Hematopoietic multipotent progenitor cell treated with erythropoietin and hydrocortisone succinate and interleukin-3 and kit ligand, for 17 days (in vitro differentiated cells): ENCODE data around the gene RPRD1B.

ENCODE experiments used
- DNase-seq: peaks from one replicate; pipeline ENCODE4 v3.0.0-alpha.2; 2015; ENCODE audit warnings: low spot score

Gene RPRD1B

GRCh38 chr20:38136421-38137245, 103.1 kb downstream of the RPRD1B start:
- no peak for DNase-seq

DNA sequence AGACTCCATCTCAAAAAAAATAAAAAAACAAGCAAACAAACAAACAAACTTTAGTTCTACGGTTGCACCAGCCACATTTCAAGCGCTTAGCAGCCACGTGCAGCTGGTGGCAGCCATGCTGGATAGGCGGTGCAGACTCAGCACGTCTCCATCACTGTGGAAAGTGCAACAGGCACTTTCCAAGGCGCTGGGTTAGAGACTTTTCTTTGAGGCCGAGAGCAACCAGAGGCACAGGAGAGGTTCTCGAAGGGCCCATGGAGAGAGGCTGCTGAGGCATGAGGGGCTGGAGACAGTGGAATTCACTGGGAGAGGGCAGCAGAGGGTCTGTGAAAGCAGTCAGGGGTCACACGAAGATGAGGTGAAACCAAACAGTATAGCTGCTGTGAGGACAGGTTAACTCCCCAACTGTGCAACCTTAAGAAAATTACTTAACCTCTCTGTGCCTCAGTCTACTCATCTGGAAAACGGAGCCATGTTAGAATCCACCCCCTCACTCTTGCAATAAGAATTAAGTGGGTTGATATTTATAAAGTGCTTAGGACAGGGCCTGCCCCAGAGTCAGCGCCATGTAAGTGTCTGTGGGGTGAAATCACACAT, 104.0 kb downstream of the RPRD1B start:
- DNase-seq = no peak

DNA sequence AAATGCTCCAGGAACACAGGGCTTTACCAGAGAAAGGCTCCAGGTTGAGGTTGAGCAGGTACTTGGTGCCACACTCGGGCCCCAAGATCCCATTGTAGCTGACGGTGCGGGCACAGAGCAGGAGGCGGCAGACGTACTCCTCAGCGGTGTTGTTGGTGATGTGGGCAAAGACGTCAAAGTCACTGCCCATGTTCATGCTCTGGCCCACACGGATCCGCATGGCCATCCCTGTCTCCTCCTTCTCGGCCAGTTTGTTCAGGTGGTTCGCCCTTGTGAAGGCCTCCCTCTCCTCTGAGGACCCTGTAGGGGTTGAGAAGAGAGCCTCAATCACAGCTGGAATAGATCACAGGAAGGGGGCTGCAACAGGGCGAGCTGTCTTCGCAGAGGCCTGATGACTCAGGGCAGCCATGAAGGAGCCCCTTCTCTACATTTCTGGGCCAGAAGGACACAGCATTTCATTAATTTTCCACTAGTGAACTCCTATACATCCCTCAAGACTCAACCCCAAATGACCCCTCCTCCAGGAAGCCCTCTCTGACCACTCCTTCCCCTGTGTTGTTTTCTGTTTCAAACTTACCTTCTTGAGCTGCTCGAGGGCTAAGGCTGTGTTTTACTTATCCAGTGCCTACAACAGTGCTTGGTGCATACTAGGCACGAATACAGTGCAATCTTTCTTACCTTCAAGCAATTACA, 104.7 kb downstream of the RPRD1B start:
- DNase-seq = no peak

GRCh38 chr20:38139156-38139912, 105.8 kb downstream of the RPRD1B start:
- no peak for DNase-seq

- no peak for DNase-seq
These were observed 106.6 kb downstream of the RPRD1B start for GRCh38 chr20:38139977-38140753.

DNA sequence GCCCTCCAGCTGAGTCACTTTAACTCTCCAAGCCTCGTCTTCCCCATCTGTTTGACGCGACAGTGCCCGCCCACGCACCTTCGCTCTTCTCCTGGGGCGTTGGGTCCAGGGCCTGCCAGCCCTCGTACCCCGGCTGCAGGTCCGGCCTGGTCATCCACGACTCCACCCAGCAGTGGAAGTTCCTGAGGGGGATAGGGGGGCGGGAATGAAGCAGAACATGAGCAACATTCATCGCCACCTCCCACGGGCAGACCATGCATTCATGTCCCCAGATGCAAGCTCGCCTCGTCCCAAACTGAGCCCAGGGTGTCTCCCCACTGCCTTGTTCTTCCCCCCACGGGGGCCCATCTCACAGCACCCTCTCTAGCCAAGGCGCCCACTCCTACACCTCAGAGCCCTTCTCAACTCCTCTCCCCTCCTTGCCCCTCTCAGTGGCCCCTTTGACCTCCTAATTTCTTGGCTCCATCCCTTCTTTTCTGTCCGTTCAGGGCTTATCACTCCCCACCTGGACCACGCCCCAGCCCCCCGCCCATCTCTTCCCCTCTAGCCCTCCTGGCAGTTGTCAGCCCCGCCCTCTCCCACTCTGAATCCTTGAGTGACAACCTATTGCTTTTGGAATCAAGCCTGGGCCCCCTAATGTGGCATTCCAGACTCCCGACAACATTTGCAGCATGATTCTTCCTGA, 107.8 kb downstream of the RPRD1B start:
- DNase-seq = no peak
